Measurements from ENCODE around the gene MSI2.

DNA sequence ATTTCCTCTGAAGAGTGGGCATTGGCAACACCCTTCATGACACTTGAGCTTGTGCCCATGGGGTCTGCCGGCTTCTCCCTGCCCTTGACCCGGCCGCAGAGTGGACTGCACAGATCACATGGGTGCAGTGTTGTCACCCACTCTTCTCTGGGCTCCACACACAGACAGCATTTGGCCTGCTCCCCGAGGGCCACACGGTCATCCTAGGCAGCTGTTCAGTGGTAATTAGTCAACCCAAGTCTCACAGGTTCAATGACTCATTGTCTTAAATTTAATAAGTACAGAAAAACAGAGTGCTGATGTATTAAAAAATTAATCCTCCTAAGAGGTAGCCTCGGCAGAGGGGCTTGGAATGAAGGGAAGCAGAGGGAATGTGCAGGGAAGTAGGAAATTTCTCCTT lies 204.8 kb downstream of the MSI2 start:
- TF ChIP-seq EZH2 (IDR thresholded peaks at IDR 0.05; ENCODE audit: insufficient read depth, poor library complexity, severe bottlenecking), result no peak
- TF ChIP-seq EZH2phosphoT487 (IDR thresholded peaks at IDR 0.05; ENCODE audit: insufficient read depth, low read depth), result no peak

Data from GM23248 (cell line).